ENCODE results near the gene VAV2. TPM values are rescaled to one million over a fixed set of nuclear protein-coding genes. Genes with fewer than 3 reads are reported as not detected.

Gene VAV2
- total RNA-seq, 2 experiments from 2014 or later, result 11.0 to 27.8 TPM

DNA sequence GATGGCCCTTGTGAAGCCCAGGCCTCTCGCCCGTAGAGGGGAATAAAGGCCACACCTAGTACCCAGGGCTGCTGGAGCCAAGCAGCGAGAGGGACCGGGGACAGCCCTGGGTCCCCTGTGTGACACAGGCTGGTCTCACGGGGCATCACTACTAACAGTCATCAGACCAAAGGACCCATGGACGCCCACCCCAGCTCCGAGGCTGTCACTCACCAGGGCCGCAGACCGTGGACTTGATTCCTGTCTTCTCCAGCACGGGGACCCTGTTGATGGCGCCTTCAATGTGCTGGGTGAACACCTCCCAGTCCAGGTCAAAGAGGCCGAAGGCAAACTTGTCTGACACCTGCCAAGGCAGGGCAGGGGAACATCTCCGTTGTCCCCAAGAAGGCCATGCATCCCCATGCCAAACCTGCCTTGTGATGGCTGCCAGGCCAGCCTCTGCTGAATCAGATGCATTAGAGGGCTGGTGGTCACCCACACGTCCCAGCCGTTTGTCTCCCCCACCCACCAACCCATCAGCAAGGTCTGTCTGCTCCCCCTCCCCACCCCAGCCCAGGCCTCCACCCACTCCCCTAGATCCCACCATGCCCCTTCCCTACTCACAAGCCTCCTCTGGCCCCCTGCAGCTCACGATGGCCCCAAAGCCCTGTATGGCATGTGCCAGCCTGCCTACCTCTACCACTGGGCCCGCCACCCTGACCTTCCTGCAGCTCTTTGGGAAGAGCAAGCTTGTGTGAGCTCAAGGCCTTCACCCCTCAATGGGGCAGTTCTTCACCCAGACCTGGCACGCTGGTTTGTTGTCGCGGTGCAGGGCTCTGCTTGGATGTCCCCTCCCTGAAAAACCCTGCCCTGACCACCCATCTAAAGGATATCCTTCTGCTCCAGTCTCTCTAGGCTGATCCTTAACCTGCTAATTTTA is 274.8 kb downstream of the VAV2 start:
- intact Hi-C loops (cut with micrococcal nuclease; ENCODE audit: unreplicated experiment), result loop anchor here (5.0 kb wide), 1 partner anchor 60 kb away; no protein-coding TSS in a partner anchor
- Histone ChIP-seq H3K79me2 (ENCODE audit: insufficient read depth, low read depth, low read length) (no peaks in the 10 kb centered on the region), H3K9me3 (ENCODE audit: low read length) (no peaks in the 10 kb centered on the region), H3K4me3 (ENCODE audit: low read depth, low read length, poor library complexity, severe bottlenecking) (no peak overlapping the region), H3K36me3 (ENCODE audit: insufficient read depth, low read length) (no peaks in the 10 kb centered on the region), H3K4me2 (ENCODE audit: low read length) (no peak overlapping the region), H3K9me2 (ENCODE audit: insufficient read depth, low read length) (no peaks in the 10 kb centered on the region), H3K4me1 (ENCODE audit: insufficient read depth, low read length, poor library complexity, severe bottlenecking) (peaks cover 19% of the 10 kb centered on the region), H2AFZ (ENCODE audit: low read length) (no peak overlapping the region), H4K20me1 (ENCODE audit: insufficient read depth, low read length) (no peaks in the 10 kb centered on the region), H3K27ac (ENCODE audit: low read depth, low read length, poor library complexity, severe bottlenecking) (no peak overlapping the region)
- CTCF ChIA-PET (ENCODE audit: unreplicated experiment), result no interaction called here
- POLR2A ChIA-PET, result no interaction called here
- TF ChIP-seq, protein P1, sequence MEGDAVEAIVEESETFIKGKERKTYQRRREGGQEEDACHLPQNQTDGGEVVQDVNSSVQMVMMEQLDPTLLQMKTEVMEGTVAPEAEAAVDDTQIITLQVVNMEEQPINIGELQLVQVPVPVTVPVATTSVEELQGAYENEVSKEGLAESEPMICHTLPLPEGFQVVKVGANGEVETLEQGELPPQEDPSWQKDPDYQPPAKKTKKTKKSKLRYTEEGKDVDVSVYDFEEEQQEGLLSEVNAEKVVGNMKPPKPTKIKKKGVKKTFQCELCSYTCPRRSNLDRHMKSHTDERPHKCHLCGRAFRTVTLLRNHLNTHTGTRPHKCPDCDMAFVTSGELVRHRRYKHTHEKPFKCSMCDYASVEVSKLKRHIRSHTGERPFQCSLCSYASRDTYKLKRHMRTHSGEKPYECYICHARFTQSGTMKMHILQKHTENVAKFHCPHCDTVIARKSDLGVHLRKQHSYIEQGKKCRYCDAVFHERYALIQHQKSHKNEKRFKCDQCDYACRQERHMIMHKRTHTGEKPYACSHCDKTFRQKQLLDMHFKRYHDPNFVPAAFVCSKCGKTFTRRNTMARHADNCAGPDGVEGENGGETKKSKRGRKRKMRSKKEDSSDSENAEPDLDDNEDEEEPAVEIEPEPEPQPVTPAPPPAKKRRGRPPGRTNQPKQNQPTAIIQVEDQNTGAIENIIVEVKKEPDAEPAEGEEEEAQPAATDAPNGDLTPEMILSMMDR (conservative IDR thresholded peaks at IDR 0.05; ENCODE audit: low read length), result no peak
- no peak for TF ChIP-seq EZH2phosphoT487 (IDR thresholded peaks at IDR 0.05; ENCODE audit: borderline replicate concordance, low read depth, low read length)
- no TSS peak for BruUV-seq (replicated peaks)
- DNase-seq (ENCODE audit: low spot score), result no peak

DNA sequence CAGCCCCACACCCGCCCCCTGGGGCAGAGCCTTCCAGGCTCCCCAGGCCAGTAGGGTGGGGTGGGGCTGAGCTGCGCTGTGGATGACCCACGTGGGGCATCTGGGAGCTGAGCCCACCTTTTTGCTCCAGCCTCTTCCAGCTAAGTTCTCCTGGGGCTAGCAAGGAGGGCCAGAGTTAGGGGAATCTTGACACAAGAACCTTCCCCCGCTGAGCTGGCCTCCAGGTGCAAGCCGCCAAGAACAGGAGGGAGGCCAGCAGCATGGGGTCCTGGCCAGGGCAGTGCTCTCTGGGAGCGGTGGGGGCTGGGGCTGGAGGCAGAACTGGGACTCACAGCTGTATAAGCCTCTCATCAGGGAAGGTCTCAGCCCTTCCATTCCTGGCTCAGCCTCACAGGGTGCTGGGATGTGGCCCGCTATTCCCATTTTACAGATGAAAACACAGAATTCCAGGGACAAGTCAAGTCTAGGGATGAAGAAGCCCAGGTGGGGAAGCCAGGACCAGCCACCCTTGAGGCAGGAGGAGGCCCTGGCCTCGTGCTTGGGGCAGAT is 275.5 kb downstream of the VAV2 start:
- no TSS peak for BruUV-seq (replicated peaks)
- POLR2A ChIA-PET, result no interaction called here
- no peaks in the 10 kb centered on the region for H3K9me2 ChIP-seq (ENCODE audit: insufficient read depth, low read length)
- intact Hi-C loops (cut with micrococcal nuclease; ENCODE audit: unreplicated experiment), result loop anchor here (5.0 kb wide), 1 partner anchor 59 kb away; no protein-coding TSS in a partner anchor
- H4K20me1 ChIP-seq (ENCODE audit: insufficient read depth, low read length), result no peaks in the 10 kb centered on the region
- H3K9me3 ChIP-seq (ENCODE audit: low read length), result no peaks in the 10 kb centered on the region
- no peak for DNase-seq (ENCODE audit: low spot score)
- CTCF ChIA-PET (ENCODE audit: unreplicated experiment), result no interaction called here
- no peak overlapping the region for H3K27ac ChIP-seq (ENCODE audit: low read depth, low read length, poor library complexity, severe bottlenecking)
- H3K4me1 ChIP-seq (ENCODE audit: insufficient read depth, low read length, poor library complexity, severe bottlenecking), result peaks cover 19% of the 10 kb centered on the region
- no peaks in the 10 kb centered on the region for H3K79me2 ChIP-seq (ENCODE audit: insufficient read depth, low read depth, low read length)
- TF ChIP-seq, protein P1 (conservative IDR thresholded peaks at IDR 0.05; ENCODE audit: low read length), result no peak
- TF ChIP-seq EZH2phosphoT487 (IDR thresholded peaks at IDR 0.05; ENCODE audit: borderline replicate concordance, low read depth, low read length), result no peak
- no peak overlapping the region for H3K4me2 ChIP-seq (ENCODE audit: low read length)
- no peaks in the 10 kb centered on the region for H3K36me3 ChIP-seq (ENCODE audit: insufficient read depth, low read length)
- H2AFZ ChIP-seq (ENCODE audit: low read length), result no peak overlapping the region
- no peak overlapping the region for H3K4me3 ChIP-seq (ENCODE audit: low read depth, low read length, poor library complexity, severe bottlenecking)
